ENCODE results near the gene MED7. TPM values are rescaled to one million over a fixed set of nuclear protein-coding genes. Genes with fewer than 3 reads are reported as not detected.

The MED7 gene
- total RNA-seq, 4 donors from 2014 or later: 3.8 to 22.5 (median 13.6) TPM

GRCh38 chr5:157178966-157179365, 36.3 kb upstream of the MED7 start:
- H3K4me1 ChIP-seq: no peaks in the 10 kb centered on the region
- H3K27ac ChIP-seq: no peak overlapping the region
- no peaks in the 10 kb centered on the region for H3K27me3 ChIP-seq
- H3K9me3 ChIP-seq: no peaks in the 10 kb centered on the region
- H3K4me3 ChIP-seq: no peak overlapping the region
- TF ChIP-seq POLR2A (IDR thresholded peaks at IDR 0.05): no peak
- TF ChIP-seq CTCF (IDR thresholded peaks at IDR 0.05): no peak
- no peaks in the 10 kb centered on the region for H3K36me3 ChIP-seq
- DNase-seq: no peak
- intact Hi-C loops (cut with DNase I; ENCODE audit: low total_unique reads): no loop called here

- Histone ChIP-seq H3K27me3 (no peaks in the 10 kb centered on the region), H3K4me3 (no peak overlapping the region), H3K4me1 (no peaks in the 10 kb centered on the region), H3K36me3 (no peaks in the 10 kb centered on the region), H3K9me3 (no peaks in the 10 kb centered on the region), H3K27ac (no peak overlapping the region)
- intact Hi-C loops (cut with DNase I; ENCODE audit: low total_unique reads): no loop called here
- TF ChIP-seq CTCF (IDR thresholded peaks at IDR 0.05): no peak
- no peak for TF ChIP-seq POLR2A (IDR thresholded peaks at IDR 0.05)
- DNase-seq: no peak
Measured at GRCh38 chr5:157177953-157178352, 35.3 kb upstream of the MED7 start.

GRCh38 chr5:157175071-157175612, 32.5 kb upstream of the MED7 start:
- no peak overlapping the region for H3K27ac ChIP-seq
- intact Hi-C loops (cut with DNase I; ENCODE audit: low total_unique reads): no loop called here
- TF ChIP-seq CTCF (IDR thresholded peaks at IDR 0.05): no peak
- TF ChIP-seq POLR2A (IDR thresholded peaks at IDR 0.05): no peak
- H3K4me3 ChIP-seq: no peak overlapping the region
- H3K4me1 ChIP-seq: no peaks in the 10 kb centered on the region
- DNase-seq: no peak
- H3K27me3 ChIP-seq: no peaks in the 10 kb centered on the region
- no peaks in the 10 kb centered on the region for H3K36me3 ChIP-seq
- no peaks in the 10 kb centered on the region for H3K9me3 ChIP-seq

GRCh38 chr5:157172403-157172802, 29.7 kb upstream of the MED7 start:
- H3K4me1 ChIP-seq: no peaks in the 10 kb centered on the region
- H3K9me3 ChIP-seq: no peaks in the 10 kb centered on the region
- DNase-seq: no peak
- intact Hi-C loops (cut with DNase I; ENCODE audit: low total_unique reads): no loop called here
- H3K36me3 ChIP-seq: no peaks in the 10 kb centered on the region
- no peak overlapping the region for H3K4me3 ChIP-seq
- TF ChIP-seq CTCF (IDR thresholded peaks at IDR 0.05) (no peak), POLR2A (IDR thresholded peaks at IDR 0.05) (no peak)
- H3K27ac ChIP-seq: no peak overlapping the region
- H3K27me3 ChIP-seq: no peaks in the 10 kb centered on the region

GRCh38 chr5:157168286-157168685, 25.6 kb upstream of the MED7 start:
- no peaks in the 10 kb centered on the region for H3K36me3 ChIP-seq
- no peaks in the 10 kb centered on the region for H3K27me3 ChIP-seq
- H3K4me1 ChIP-seq: no peaks in the 10 kb centered on the region
- no peak overlapping the region for H3K27ac ChIP-seq
- DNase-seq: no peak
- TF ChIP-seq POLR2A (IDR thresholded peaks at IDR 0.05) (no peak), CTCF (IDR thresholded peaks at IDR 0.05) (no peak)
- intact Hi-C loops (cut with DNase I; ENCODE audit: low total_unique reads): no loop called here
- no peaks in the 10 kb centered on the region for H3K9me3 ChIP-seq
- no peak overlapping the region for H3K4me3 ChIP-seq
